IPS DF 6.9 (cell line): ENCODE results near the gene ZNF714.
"Not testable (repeated sequence)": the region's sequence is repeated elsewhere in the genome, so short reads cannot be mapped to it uniquely, and the experiment has no call there.

Experiments used
- DNase-seq: peaks from one replicate; pipeline ENCODE4 v3.0.0-alpha.2; 2013; ENCODE audit warnings: low read depth, low spot score
- H3K27ac ChIP-seq: one replicate; pipeline ENCODE4 v1.5.1; 2013; ENCODE audit warnings: low read length, control low read depth
- H3K27me3 ChIP-seq: 2 replicates; pipeline ENCODE4 v1.6.1; 2013; ENCODE audit warnings: mild to moderate bottlenecking, low read length; ENCODE audit not compliant: control insufficient read depth, insufficient read depth
- H3K36me3 ChIP-seq: 2 replicates; pipeline ENCODE4 v1.6.1; 2013; ENCODE audit warnings: low read length; ENCODE audit not compliant: control insufficient read depth, insufficient read depth
- H3K4me1 ChIP-seq: 2 replicates; pipeline ENCODE4 v1.6.1; 2013; ENCODE audit warnings: low read length; ENCODE audit not compliant: control insufficient read depth, insufficient read depth
- H3K4me3 ChIP-seq: 2 replicates; pipeline ENCODE4 v1.5.1; 2013; ENCODE audit warnings: mild to moderate bottlenecking, low read length
- H3K9me3 ChIP-seq: 2 replicates; pipeline ENCODE4 v1.6.1; 2013; ENCODE audit warnings: low read length, inconsistent platforms; ENCODE audit not compliant: control insufficient read depth, insufficient read depth
- WGBS: extraction: QIAGEN DNeasy Blood & Tissue Kit; methylation state at CpG from one replicate; pipeline ENCODE4 v1.1.7; 2013; ENCODE audit warnings: mixed read lengths, missing lambda C conversion rate; ENCODE audit not compliant: insufficient read length, insufficient coverage; 5-methylcytosine and 5-hydroxymethylcytosine counted together

The ZNF714 gene

GRCh38 chr19:21130097-21130775 lies 48.2 kb downstream of the ZNF714 start:
- no peaks in the 10 kb centered on the region; the same call in 1 of the 2 replicates for H3K9me3 ChIP-seq
- H3K27ac ChIP-seq, result no peak overlapping the region
- H3K36me3 ChIP-seq, result no peaks in the 10 kb centered on the region
- DNase-seq, result no peak
- H3K4me1 ChIP-seq, result no peaks in the 10 kb centered on the region
- H3K4me3 ChIP-seq, result no peak overlapping the region
- WGBS, result no CpG with 5 or more reads among the region's 3 CpGs
- no peaks in the 10 kb centered on the region for H3K27me3 ChIP-seq

- no peaks in the 10 kb centered on the region; the same call in 1 of the 2 replicates for H3K9me3 ChIP-seq
- no peak overlapping the region for H3K27ac ChIP-seq
- no CpG with 5 or more reads among the region's 1 CpG for WGBS
- H3K4me3 ChIP-seq, result no peak overlapping the region
- DNase-seq, result no peak
- H3K4me1 ChIP-seq, result no peaks in the 10 kb centered on the region
- H3K36me3 ChIP-seq, result no peaks in the 10 kb centered on the region
- H3K27me3 ChIP-seq, result no peaks in the 10 kb centered on the region
Measured at GRCh38 chr19:21133633-21134032, 51.6 kb downstream of the ZNF714 start.

GRCh38 chr19:21134934-21135366 lies 52.9 kb downstream of the ZNF714 start:
- DNase-seq, result no peak
- Histone ChIP-seq H3K4me3 (no peak overlapping the region), H3K36me3 (no peaks in the 10 kb centered on the region), H3K27ac (no peak overlapping the region), H3K4me1 (no peaks in the 10 kb centered on the region), H3K9me3 (no peaks in the 10 kb centered on the region; the same call in 1 of the 2 replicates), H3K27me3 (no peaks in the 10 kb centered on the region)
- WGBS, result no CpG with 5 or more reads among the region's 2 CpGs

GRCh38 chr19:21135433-21135832 lies 53.4 kb downstream of the ZNF714 start:
- DNase-seq, result no peak
- no peaks in the 10 kb centered on the region; the same call in 1 of the 2 replicates for H3K9me3 ChIP-seq
- WGBS, result no CpG with 5 or more reads among the region's 8 CpGs

GRCh38 chr19:21138130-21138529 lies 56.1 kb downstream of the ZNF714 start:
- H3K4me3 ChIP-seq, result no peak overlapping the region
- H3K27me3 ChIP-seq, result no peaks in the 10 kb centered on the region
- no peaks in the 10 kb centered on the region for H3K4me1 ChIP-seq
- H3K27ac ChIP-seq, result no peak overlapping the region
- H3K36me3 ChIP-seq, result no peaks in the 10 kb centered on the region
- DNase-seq, result no peak
- no peaks in the 10 kb centered on the region; the same call in 1 of the 2 replicates for H3K9me3 ChIP-seq

More at GRCh38 chr19:21135433-21135832, 53.4 kb downstream of the ZNF714 start:
- H3K27me3 ChIP-seq, result no peaks in the 10 kb centered on the region
- H3K36me3 ChIP-seq, result no peaks in the 10 kb centered on the region
- H3K4me3 ChIP-seq, result no peak overlapping the region
- no peak overlapping the region for H3K27ac ChIP-seq
- H3K4me1 ChIP-seq, result no peaks in the 10 kb centered on the region

- no CpG with 5 or more reads among the region's 1 CpG for WGBS
- not testable (repeated sequence) for H3K9me3 ChIP-seq, DNase-seq, H3K4me1 ChIP-seq, H3K27me3 ChIP-seq, H3K27ac ChIP-seq, H3K36me3 ChIP-seq, H3K4me3 ChIP-seq
Measured at GRCh38 chr19:21141006-21141405, 59.0 kb downstream of the ZNF714 start.

GRCh38 chr19:21141787-21142464 lies 59.9 kb downstream of the ZNF714 start, which contains the start of gene ZNF431:
Gene ZNF431 (plus strand): TSS chr19:21142040. CDS start chr19:21142184, 144 bp downstream.
- DNase-seq, result peak; percentile 92
- H3K27me3 ChIP-seq, result no peaks in the 10 kb centered on the region
- H3K9me3 ChIP-seq, result no peaks in the 10 kb centered on the region
- H3K4me1 ChIP-seq, result no peaks in the 10 kb centered on the region
- no CpG with 5 or more reads among the region's 30 CpGs for WGBS
- no peak within 1 kb of the TSS for H3K27ac ChIP-seq
- H3K36me3 ChIP-seq, result peaks cover 7% of the 10 kb centered on the region; the same call in 1 of the 2 replicates
- H3K4me3 ChIP-seq, result peak within 1 kb of the TSS; percentile 59; the same call in 1 of the 2 replicates

GRCh38 chr19:21143428-21143827 lies 61.4 kb downstream of the ZNF714 start:
- H3K4me3 ChIP-seq, result no peak overlapping the region

GRCh38 chr19:21143854-21144253 lies 61.9 kb downstream of the ZNF714 start:
- WGBS, result no CpG with 5 or more reads among the region's 1 CpG
- H3K4me1 ChIP-seq, result no peaks in the 10 kb centered on the region
- H3K4me3 ChIP-seq, result no peak overlapping the region
- DNase-seq, result no peak
- H3K27ac ChIP-seq, result no peak overlapping the region
- H3K36me3 ChIP-seq, result peaks cover 11% of the 10 kb centered on the region; the same call in 1 of the 2 replicates
- H3K27me3 ChIP-seq, result no peaks in the 10 kb centered on the region
- no peaks in the 10 kb centered on the region for H3K9me3 ChIP-seq

More at GRCh38 chr19:21143428-21143827, 61.4 kb downstream of the ZNF714 start:
- Histone ChIP-seq H3K36me3 (peaks cover 11% of the 10 kb centered on the region; the same call in 1 of the 2 replicates), H3K27ac (no peak overlapping the region), H3K27me3 (no peaks in the 10 kb centered on the region), H3K4me1 (no peaks in the 10 kb centered on the region), H3K9me3 (no peaks in the 10 kb centered on the region)
- no CpG with 5 or more reads among the region's 5 CpGs for WGBS
- DNase-seq, result no peak

- Histone ChIP-seq H3K4me1 (no peaks in the 10 kb centered on the region), H3K36me3 (peaks cover 19% of the 10 kb centered on the region; the same call in 1 of the 2 replicates), H3K9me3 (no peaks in the 10 kb centered on the region), H3K27me3 (no peaks in the 10 kb centered on the region), H3K27ac (no peak overlapping the region), H3K4me3 (no peak overlapping the region)
- DNase-seq, result no peak
- 100% methylated on average over 1 of the region's 1 CpG for WGBS
Measured at GRCh38 chr19:21147540-21147939, 65.5 kb downstream of the ZNF714 start.
